WTC11 (cell line): ENCODE measurements around the gene XPR1. TPM values are rescaled to one million over a fixed set of nuclear protein-coding genes. Genes with fewer than 3 reads are reported as not detected.

ENCODE experiments used
- ATAC-seq: fragments of 200-7000 bp; cut with Tn5 transposase; 2 replicates; pipeline ENCODE4 v1.10.0; 2021; ENCODE audit warnings: mild to moderate bottlenecking, moderate library complexity
- CTCF ChIA-PET: fragments of 300-600 bp; sonication (Branson Sonifier 250); formaldehyde crosslinking; loops from one replicate; lab custom pipeline; 2021; ENCODE audit warnings: antibody characterized with exemption; lab: Charles Lee
- POLR2A ChIA-PET: fragments of 350-600 bp; sonication (Branson Sonifier 250); formaldehyde crosslinking; loops from one replicate; lab custom pipeline; 2021; ENCODE audit warnings: antibody characterized with exemption; lab: Charles Lee
- DNase-seq: peaks from one replicate; pipeline ENCODE4 v3.0.0; 2021; ENCODE audit warnings: low spot score
- H3K27ac Mint-ChIP-seq: 2 replicates; pipeline ENCODE4 v1.8.0; 2021; ENCODE audit warnings: mixed read lengths
- H3K27me3 Mint-ChIP-seq: 2 replicates; pipeline ENCODE4 v1.8.0; 2021; ENCODE audit warnings: low read depth, mild to moderate bottlenecking, moderate library complexity, mixed read lengths
- H3K36me3 Mint-ChIP-seq: 2 replicates; pipeline ENCODE4 v1.8.0; 2021; ENCODE audit warnings: mixed read lengths
- H3K4me1 Mint-ChIP-seq: 2 replicates; pipeline ENCODE4 v1.8.0; 2022; ENCODE audit warnings: mixed read lengths
- H3K4me3 Mint-ChIP-seq: 2 replicates; pipeline ENCODE4 v1.8.0; 2021; ENCODE audit warnings: mild to moderate bottlenecking, moderate library complexity, mixed read lengths
- H3K9me3 Mint-ChIP-seq: 2 replicates; pipeline ENCODE4 v1.8.0; 2021; ENCODE audit warnings: mixed read lengths
- CBFB ChIP-seq: sonication (generic); formaldehyde crosslinking; IDR thresholded peaks from 2 replicates; pipeline ENCODE4 v1.8.1; 2022; ENCODE audit warnings: mild to moderate bottlenecking, low read depth, missing genetic modification reagents
- CREM ChIP-seq: sonication (generic); formaldehyde crosslinking; IDR thresholded peaks from 2 replicates; pipeline ENCODE4 v1.8.1; 2022; ENCODE audit warnings: mild to moderate bottlenecking, missing genetic modification reagents, moderate library complexity
- E2F1 ChIP-seq: sonication (generic); formaldehyde crosslinking; IDR thresholded peaks from 2 replicates; pipeline ENCODE4 v1.8.0; 2022; ENCODE audit warnings: mild to moderate bottlenecking, missing genetic modification reagents
- E2F4 ChIP-seq: sonication (generic); formaldehyde crosslinking; IDR thresholded peaks from 2 replicates; pipeline ENCODE4 v1.8.1; 2022; ENCODE audit warnings: low read depth, mild to moderate bottlenecking, moderate library complexity, missing genetic modification reagents, borderline replicate concordance
- E2F5 ChIP-seq: sonication (generic); formaldehyde crosslinking; IDR thresholded peaks from 2 replicates; pipeline ENCODE4 v1.8.1; 2022; ENCODE audit warnings: mild to moderate bottlenecking, moderate library complexity, missing genetic modification reagents
- ESRRA ChIP-seq: sonication (generic); formaldehyde crosslinking; IDR thresholded peaks from 2 replicates; pipeline ENCODE4 v1.8.1; 2022; ENCODE audit warnings: mild to moderate bottlenecking, missing genetic modification reagents, borderline replicate concordance
- FOXJ3 ChIP-seq: sonication (generic); formaldehyde crosslinking; IDR thresholded peaks from 2 replicates; pipeline ENCODE4 v1.9.0; 2021; ENCODE audit warnings: missing genetic modification reagents, mild to moderate bottlenecking, borderline replicate concordance
- FOXP1 ChIP-seq: sonication (generic); formaldehyde crosslinking; IDR thresholded peaks from 2 replicates; pipeline ENCODE4 v1.8.0; 2022; ENCODE audit warnings: missing genetic modification reagents, mild to moderate bottlenecking, moderate library complexity, borderline replicate concordance
- GRHL2 ChIP-seq: fragments of 250-450 bp; sonication (Bioruptor Pico); IDR thresholded peaks from 2 replicates; pipeline ENCODE4 v1.8.0; 2022; ENCODE audit warnings: mild to moderate bottlenecking, moderate library complexity; ENCODE audit not compliant: insufficient replicate concordance, severe bottlenecking
- GTF2I ChIP-seq: fragments of 250-450 bp; sonication (Bioruptor Pico); conservative IDR thresholded peaks from 2 replicates; pipeline ENCODE4 v1.4.0; 2021; ENCODE audit warnings: mild to moderate bottlenecking
- HMGXB4 ChIP-seq: sonication (generic); formaldehyde crosslinking; IDR thresholded peaks from 2 replicates; pipeline ENCODE4 v1.8.1; 2023; ENCODE audit warnings: mild to moderate bottlenecking, moderate library complexity, missing genetic modification reagents
- JUN ChIP-seq: sonication (generic); formaldehyde crosslinking; IDR thresholded peaks from 2 replicates; pipeline ENCODE4 v1.8.0; 2023; ENCODE audit warnings: mild to moderate bottlenecking, missing genetic modification reagents
- MXD4 ChIP-seq: fragments of 250-450 bp; sonication (Bioruptor Pico); IDR thresholded peaks from 2 replicates; pipeline ENCODE4 v1.8.0; 2021; ENCODE audit warnings: mild to moderate bottlenecking, moderate library complexity, borderline replicate concordance
- NFATC4 ChIP-seq: fragments of 250-450 bp; sonication (Bioruptor Pico); IDR thresholded peaks from 2 replicates; pipeline ENCODE4 v1.9.0; 2021; ENCODE audit warnings: mild to moderate bottlenecking
- NFE2L1 ChIP-seq: sonication (generic); formaldehyde crosslinking; IDR thresholded peaks from 2 replicates; pipeline ENCODE4 v1.8.1; 2023; ENCODE audit warnings: missing genetic modification reagents
- NR1H2 ChIP-seq: sonication (generic); formaldehyde crosslinking; IDR thresholded peaks from 2 replicates; pipeline ENCODE4 v1.9.0; 2021; ENCODE audit warnings: mild to moderate bottlenecking, moderate library complexity, missing genetic modification reagents
- NR3C1 ChIP-seq: sonication (generic); formaldehyde crosslinking; conservative IDR thresholded peaks from 2 replicates; pipeline ENCODE4 v1.8.1; 2023; ENCODE audit warnings: low read depth, mild to moderate bottlenecking, missing genetic modification reagents
- RORB ChIP-seq: fragments of 250-450 bp; sonication (Bioruptor Pico); IDR thresholded peaks from 2 replicates; pipeline ENCODE4 v1.9.0; 2021; ENCODE audit warnings: mild to moderate bottlenecking
- TEAD1 ChIP-seq: sonication (generic); formaldehyde crosslinking; IDR thresholded peaks from 2 replicates; pipeline ENCODE4 v1.8.0; 2022; ENCODE audit warnings: mild to moderate bottlenecking, missing genetic modification reagents
- TP53 ChIP-seq: sonication (generic); formaldehyde crosslinking; IDR thresholded peaks from 2 replicates; pipeline ENCODE4 v1.8.1; 2023; ENCODE audit warnings: mild to moderate bottlenecking, missing genetic modification reagents
- ZNF219 ChIP-seq: sonication (generic); formaldehyde crosslinking; IDR thresholded peaks from 2 replicates; pipeline ENCODE4 v1.8.0; 2023; ENCODE audit warnings: missing genetic modification reagents, mild to moderate bottlenecking, borderline replicate concordance
- ZNF423 ChIP-seq: fragments of 250-450 bp; sonication (Bioruptor Pico); IDR thresholded peaks from 2 replicates; pipeline ENCODE4 v2.1.2; 2022; ENCODE audit warnings: mild to moderate bottlenecking, moderate library complexity
- ZNF532 ChIP-seq: fragments of 250-450 bp; sonication (Bioruptor Pico); IDR thresholded peaks from 2 replicates; pipeline ENCODE4 v1.9.0; 2021; ENCODE audit warnings: mild to moderate bottlenecking, borderline replicate concordance
- ZNF671 ChIP-seq: fragments of 250-450 bp; sonication (Bioruptor Pico); IDR thresholded peaks from 2 replicates; pipeline ENCODE4 v1.8.0; 2021; ENCODE audit warnings: mild to moderate bottlenecking
- total RNA-seq: library from RNA; stranded (reverse); gene quantifications from 3 replicates; pipeline ENCODE4 v1.2.3, GENCODE V29; 2021

XPR1 gene
- total RNA-seq, 1 experiment from 2014 or later: 34.6 TPM

- TF ChIP-seq HMGXB4 (CRISPR knock-in tag) (no peak), RORB (no peak), GTF2I (no peak), ZNF219 (CRISPR knock-in tag) (no peak), ESRRA (CRISPR knock-in tag) (no peak)
- TF ChIP-seq, all 79 proteins: peak for 0
Measured at GRCh38 chr1:180641662-180642061, 9.8 kb downstream of the XPR1 start (continued).

- Mint-ChIP-seq H3K9me3 (peaks cover 12% of the 10 kb centered on the region), H3K4me3 (no peak overlapping the region), H3K4me1 (peaks cover 8% of the 10 kb centered on the region), H3K27ac (peak overlapping the region; percentile 3; the same call in 1 of the 2 replicates), H3K27me3 (no peaks in the 10 kb centered on the region), H3K36me3 (peaks cover 13% of the 10 kb centered on the region)
- no peak for TF ChIP-seq FOXJ3
- TF ChIP-seq ZNF423: no peak
- no peak for TF ChIP-seq MXD4 (CRISPR knock-in tag)
- no peak for TF ChIP-seq E2F1
- TF ChIP-seq CREM (CRISPR knock-in tag): no peak
- no peak for TF ChIP-seq E2F5 (CRISPR knock-in tag)
- TF ChIP-seq NFATC4 (CRISPR knock-in tag): no peak
- no peak for TF ChIP-seq ZNF671 (CRISPR knock-in tag)
- no peak for TF ChIP-seq NR1H2 (CRISPR knock-in tag)
- no peak for TF ChIP-seq NR3C1
- no peak for TF ChIP-seq E2F4 (CRISPR knock-in tag)
- TF ChIP-seq NFE2L1 (CRISPR knock-in tag): no peak
- no peak for TF ChIP-seq RORB
- TF ChIP-seq GRHL2 (CRISPR knock-in tag): no peak
- no peak for TF ChIP-seq CBFB (CRISPR knock-in tag)
- no peak for TF ChIP-seq JUN (CRISPR knock-in tag)
- DNase-seq (no peak), ATAC-seq (no peak)
- CTCF ChIA-PET: no interaction called here
- POLR2A ChIA-PET: no interaction called here
Measured at GRCh38 chr1:180642781-180643180, 11.0 kb downstream of the XPR1 start.

- Mint-ChIP-seq H3K27me3 (no peaks in the 10 kb centered on the region), H3K9me3 (peaks cover 12% of the 10 kb centered on the region), H3K4me1 (peaks cover 8% of the 10 kb centered on the region), H3K36me3 (peaks cover 13% of the 10 kb centered on the region), H3K27ac (no peak overlapping the region), H3K4me3 (no peak overlapping the region)
- no peak for ATAC-seq
- POLR2A ChIA-PET: no interaction called here
- no peak for DNase-seq
- CTCF ChIA-PET: no interaction called here
- TF ChIP-seq ZNF532 (CRISPR knock-in tag): no peak
- no peak for TF ChIP-seq FOXP1 (CRISPR knock-in tag)
- no peak for TF ChIP-seq TP53
- TF ChIP-seq TEAD1 (CRISPR knock-in tag): no peak
Measured at GRCh38 chr1:180643693-180644092, 11.9 kb downstream of the XPR1 start.
